Stimulated activated CD8-positive, alpha-beta memory T cell treated with anti-CD3 and anti-CD28 coated beads, Interleukin-7, amount 100 ng/mL, for 24 hours (primary cell): ENCODE data around the gene ITGA1.

ENCODE experiments used
- DNase-seq: peaks from one replicate; pipeline ENCODE4 v3.0.0-alpha.2; 2020; ENCODE audit warnings: low read depth

ITGA1 gene

GRCh38 chr5:52772668-52773067, 15.0 kb upstream of the ITGA1 start:
- DNase-seq, result no peak

- no peak for DNase-seq
Measured at GRCh38 chr5:52773342-52773741, 14.4 kb upstream of the ITGA1 start.

- DNase-seq, result no peak
Measured at GRCh38 chr5:52774005-52774410, 13.7 kb upstream of the ITGA1 start.

- no peak for DNase-seq
Measured at GRCh38 chr5:52776116-52776515, 11.6 kb upstream of the ITGA1 start.

- no peak for DNase-seq
Measured at GRCh38 chr5:52777186-52777585, 10.5 kb upstream of the ITGA1 start.

- DNase-seq, result no peak
Measured at GRCh38 chr5:52778781-52779180, 8.9 kb upstream of the ITGA1 start.

- no peak for DNase-seq
Measured at GRCh38 chr5:52779213-52779612, 8.5 kb upstream of the ITGA1 start.

- no peak for DNase-seq
Measured at GRCh38 chr5:52783226-52783959, 4.3 kb upstream of the ITGA1 start.

GRCh38 chr5:52784737-52785136, 3.0 kb upstream of the ITGA1 start:
- no peak for DNase-seq

- no peak for DNase-seq
Measured at GRCh38 chr5:52786391-52786790, 1.3 kb upstream of the ITGA1 start.

- no peak for DNase-seq
Measured at GRCh38 chr5:52786949-52787599, 642 bp upstream of the ITGA1 start.

- DNase-seq, result no peak
Measured at GRCh38 chr5:52788505-52788821, 747 bp downstream of the ITGA1 start.

GRCh38 chr5:52789378-52789777, 1.7 kb downstream of the ITGA1 start:
- DNase-seq, result no peak

GRCh38 chr5:52789851-52790250, 2.1 kb downstream of the ITGA1 start:
- DNase-seq, result no peak

- no peak for DNase-seq
Measured at GRCh38 chr5:52791366-52791765, 3.6 kb downstream of the ITGA1 start.

GRCh38 chr5:52794519-52794918, 6.8 kb downstream of the ITGA1 start:
- no peak for DNase-seq

GRCh38 chr5:52796031-52796430, 8.3 kb downstream of the ITGA1 start:
- DNase-seq, result no peak

GRCh38 chr5:52796516-52797103, 8.9 kb downstream of the ITGA1 start:
- no peak for DNase-seq

- DNase-seq, result no peak
Measured at GRCh38 chr5:52798938-52799337, 11.2 kb downstream of the ITGA1 start.

- DNase-seq, result no peak
Measured at GRCh38 chr5:52799358-52799982, 11.8 kb downstream of the ITGA1 start.

GRCh38 chr5:52799983-52800393, 12.3 kb downstream of the ITGA1 start:
- peak; percentile 92 for DNase-seq

GRCh38 chr5:52800394-52801213, 12.9 kb downstream of the ITGA1 start:
- DNase-seq, result no peak
